GM18873 (cell line): ENCODE data around the gene GRK6.
A peak's percentile ranks its signal among the peaks of the same experiment; 100 is the strongest.

Experiments
- ATAC-seq: cut with Tn5 transposase; IDR thresholded peaks from one replicate; pipeline ENCODE4 v1.9.1; 2021; ENCODE audit warnings: mild to moderate bottlenecking, moderate library complexity, moderate number of reproducible peaks; ENCODE audit not compliant: unreplicated experiment, low FRiP score

The GRK6 gene

DNA sequence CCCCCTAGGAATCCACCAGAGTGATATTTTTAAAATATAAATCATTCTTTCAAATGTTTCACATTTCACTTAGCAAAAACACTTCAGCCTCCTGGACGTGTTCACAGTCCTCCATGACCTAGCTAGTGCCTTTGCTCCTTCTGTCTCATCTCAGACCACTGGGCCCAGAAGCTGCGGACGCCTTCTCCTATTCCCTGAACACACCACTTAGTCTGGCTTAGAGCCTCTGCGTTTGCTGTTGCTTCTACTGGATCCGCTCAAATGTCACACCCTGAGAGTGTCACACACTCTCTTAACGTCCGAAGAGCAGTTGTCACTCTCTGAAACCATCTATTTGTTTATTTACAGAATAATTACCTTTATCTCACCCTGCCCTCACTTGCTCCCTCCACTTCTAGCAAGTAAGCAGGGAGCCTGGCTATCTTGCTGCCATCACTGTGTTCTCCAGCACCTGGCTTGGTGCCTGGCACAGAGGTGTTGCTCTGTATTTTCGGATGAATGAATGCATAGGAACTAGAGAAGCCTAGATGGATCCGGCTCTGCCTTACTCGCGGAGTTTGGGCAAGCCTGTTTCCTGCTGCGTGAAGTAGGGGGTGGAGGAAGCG, 1.2 kb upstream of the GRK6 start:
- ATAC-seq: no peak

DNA sequence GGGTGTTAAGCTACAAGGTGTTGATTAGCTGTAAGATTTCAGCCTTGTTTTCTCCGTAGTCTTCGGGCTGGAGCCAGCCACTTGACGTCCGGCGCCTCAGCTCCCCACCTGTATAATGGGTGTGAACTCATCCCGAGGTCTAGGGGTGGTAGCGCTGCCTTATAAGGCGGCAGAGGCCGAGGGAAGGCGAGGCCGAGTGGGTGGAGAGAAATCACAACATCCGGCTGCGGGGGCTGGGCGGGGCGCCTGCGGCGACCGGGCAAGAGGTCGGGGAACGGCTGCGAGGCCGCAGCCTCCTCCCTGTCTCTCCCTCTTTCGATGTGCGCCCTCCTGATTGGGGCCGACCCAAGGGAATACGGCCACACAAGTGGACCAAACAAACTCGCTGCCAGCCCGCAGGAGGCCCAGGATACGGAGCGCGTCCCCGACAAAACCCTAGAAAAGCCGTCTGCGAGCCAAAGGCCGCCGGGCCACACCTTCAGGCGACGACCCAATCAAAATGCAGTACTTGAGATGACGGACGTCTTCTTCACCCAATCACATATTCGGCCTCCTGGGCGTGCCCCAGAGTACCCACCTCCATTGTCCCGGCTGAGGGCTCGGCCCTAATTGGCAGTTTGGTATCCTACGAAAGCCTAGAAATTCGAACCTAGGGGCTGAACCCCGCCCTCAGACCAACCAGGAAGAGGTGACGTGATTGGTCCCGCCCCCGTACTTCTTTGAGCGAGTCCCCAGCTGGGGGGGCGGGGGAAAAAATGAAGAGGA, 493 bp upstream of the GRK6 start:
- peak; percentile 85 for ATAC-seq

DNA sequence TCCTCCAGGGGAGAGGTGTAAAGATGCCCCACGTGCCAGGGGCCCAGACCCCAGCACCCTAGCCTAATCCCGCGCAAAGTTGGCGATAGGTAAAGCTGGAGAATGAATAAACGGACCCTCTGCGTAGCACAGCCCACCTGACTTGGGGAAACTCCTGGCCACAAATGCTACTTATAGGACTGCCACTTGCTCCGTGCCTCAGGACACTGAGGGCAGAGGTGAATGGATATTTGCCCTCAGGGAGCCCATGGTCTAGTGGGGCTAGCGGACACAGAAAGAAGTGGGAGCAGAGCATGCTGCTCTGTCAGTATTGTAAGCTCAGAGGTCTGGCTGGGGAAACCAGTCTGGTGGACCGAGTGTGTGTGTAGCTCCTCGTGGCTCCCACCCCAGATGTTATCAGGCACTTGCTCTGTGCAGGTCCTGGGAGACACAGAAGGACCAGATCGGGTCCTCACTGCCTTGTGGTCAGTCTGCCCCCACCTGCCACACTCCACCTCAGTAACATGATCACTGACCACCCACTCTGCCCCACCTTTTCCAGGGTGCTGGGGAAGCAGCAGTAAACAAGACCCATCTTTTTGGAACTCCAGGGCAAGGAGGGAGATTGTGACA, 841 bp downstream of the GRK6 start:
- no peak for ATAC-seq

DNA sequence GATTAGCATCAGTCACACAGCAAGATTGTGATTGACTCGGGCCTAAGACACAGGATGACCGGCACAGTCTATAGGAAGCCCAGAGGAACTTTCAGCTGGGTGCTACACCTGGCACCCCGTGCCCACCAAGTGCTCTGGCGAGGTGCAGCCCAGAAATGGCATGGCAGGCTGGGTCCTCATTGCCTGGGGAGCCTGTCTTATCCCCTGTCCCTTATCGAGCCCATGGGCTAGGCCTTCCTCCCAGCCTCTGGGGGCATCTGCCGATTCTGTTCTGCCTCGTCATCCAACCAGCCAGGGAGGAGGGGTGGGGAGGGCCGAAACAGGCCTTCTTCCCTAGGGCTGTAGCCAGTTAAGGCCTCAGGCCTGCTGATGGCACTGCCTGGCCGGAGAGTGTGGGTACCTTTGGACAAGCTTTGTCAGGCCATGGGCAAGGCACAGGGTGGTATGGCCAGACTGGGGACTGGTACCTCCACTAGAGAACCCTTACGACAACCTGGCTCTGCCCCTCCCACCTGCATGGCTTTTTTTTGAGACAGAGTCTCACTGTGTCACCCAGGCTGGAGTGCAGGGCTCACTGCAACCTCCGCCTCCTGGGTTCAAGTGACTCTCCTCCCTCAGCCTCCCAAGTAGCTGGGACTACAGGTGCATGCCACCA, 1.6 kb downstream of the GRK6 start:
- no peak for ATAC-seq

DNA sequence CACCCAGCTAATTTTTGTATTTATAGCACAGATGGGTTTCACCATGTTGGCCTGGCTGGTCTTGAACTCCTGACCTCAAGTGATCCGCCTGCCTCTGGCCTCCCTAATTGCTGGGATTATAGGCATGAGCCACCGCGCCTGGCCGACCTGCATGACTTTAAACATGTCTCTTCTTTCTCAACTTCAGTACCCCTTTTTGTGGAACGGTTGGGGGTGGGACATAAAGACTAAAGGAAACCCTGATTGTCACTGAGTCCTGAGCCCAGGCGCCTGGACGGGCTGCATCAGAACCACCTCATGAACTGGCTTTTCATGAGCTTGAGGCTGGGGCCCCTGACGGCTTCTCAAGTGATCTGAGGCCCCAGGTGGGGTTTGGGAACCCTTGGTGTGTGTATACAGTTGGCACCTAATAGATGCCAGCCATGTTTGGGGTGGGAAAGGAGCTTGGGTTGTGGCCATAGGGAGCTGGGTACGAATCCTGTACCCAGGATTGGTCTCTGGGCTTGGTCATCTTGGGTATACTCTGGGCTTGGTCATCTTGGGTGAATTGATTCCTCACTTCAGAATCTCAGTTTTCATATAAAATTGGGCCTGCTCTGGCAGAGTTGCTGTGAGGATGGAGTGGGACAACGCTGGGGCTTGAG, 2.2 kb downstream of the GRK6 start:
- ATAC-seq: no peak

DNA sequence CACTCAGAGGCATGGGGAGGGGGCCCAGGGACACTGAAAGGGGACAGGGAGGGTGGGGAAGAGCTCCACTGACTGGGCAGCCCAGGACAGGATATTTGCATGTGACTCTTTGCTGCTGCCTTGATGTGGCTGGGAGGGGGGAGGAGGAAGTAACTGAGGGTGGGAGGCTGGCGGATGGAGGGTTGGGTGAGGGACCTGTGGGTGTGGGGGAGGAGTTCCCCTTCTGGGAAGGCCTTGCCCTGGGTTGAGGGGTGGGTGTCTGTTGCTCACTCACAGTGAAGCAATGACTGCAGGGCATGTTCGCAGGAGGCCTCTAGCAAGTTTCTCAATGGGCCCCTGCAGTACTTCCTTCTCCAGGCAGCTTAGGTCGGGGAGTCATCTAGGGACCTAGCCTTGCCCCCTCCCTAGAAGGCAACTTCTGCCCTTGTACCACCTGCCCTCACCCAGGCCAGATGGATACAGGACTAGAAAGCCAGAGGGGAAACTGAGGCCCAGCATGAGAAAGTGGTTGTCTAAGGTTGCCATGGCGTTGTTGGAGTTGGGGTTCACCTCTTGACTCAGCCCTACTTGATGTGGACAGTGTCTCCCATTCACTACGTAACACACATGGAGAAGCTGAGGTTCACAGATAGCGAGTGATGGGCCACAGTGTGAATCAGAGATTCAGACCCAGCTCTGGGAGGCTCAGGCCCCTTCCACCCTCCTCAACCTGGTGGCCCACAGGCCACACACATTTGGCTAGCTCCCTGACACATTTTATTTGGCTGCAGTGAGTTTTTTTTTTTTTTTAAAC, 3.0 kb downstream of the GRK6 start:
- no peak for ATAC-seq

DNA sequence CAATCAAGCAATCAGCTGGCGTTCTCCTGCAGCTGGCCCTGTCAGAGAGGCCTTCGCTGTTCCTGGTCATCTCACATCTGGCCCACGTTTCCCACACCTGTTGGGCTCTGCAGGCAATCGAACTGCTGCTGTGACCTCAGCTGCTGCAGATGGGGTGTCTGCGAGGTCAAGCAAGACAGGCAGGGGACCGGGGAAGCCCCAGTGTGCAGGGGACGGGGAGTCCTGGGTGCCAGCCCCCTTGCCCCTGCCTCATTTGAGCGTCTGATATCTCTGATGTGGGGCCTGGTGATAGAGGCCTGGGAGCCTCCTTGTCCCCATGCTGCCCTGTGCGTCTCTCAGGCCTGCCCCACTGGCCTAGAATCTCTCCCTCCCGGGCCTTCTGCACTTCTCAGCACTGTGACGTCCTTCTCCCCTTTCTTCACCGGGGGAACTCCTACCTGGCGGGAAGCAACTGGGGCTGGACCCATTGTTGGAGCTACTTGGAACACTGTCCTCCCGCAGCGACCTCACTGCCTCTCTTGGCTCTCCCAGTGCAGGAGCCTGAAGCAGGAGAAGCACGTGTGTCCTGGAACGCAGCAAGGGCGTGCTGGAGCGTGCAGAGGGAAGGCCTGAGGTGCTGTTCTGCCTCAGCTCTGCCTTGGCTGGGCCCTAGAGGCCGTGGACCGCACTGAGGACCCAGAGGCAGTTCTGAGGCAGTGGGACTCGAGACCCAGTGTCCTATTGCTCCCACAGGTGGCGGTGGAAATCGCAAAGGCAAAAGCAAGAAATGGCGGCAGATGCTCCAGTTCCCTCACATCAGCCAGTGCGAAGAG, 3.9 kb downstream of the GRK6 start:
- ATAC-seq: no peak

DNA sequence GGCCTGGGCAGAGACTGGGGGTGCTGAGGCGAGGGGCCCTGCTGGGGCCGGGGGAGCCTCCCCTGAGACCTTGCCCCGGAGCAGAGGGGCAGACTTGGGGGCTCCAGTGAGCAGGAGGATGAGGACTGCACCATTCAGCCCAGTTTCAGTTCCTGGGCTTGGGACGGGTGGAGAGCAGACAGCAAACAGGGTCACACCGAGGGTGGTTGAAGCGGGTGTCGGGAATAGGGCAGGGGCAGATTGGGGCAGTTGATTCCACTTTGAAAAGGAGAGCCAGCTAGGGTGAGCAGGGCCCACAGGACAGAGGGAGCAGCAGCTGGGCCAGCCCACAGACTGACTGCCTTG, 4.5 kb downstream of the GRK6 start:
- no peak for ATAC-seq

DNA sequence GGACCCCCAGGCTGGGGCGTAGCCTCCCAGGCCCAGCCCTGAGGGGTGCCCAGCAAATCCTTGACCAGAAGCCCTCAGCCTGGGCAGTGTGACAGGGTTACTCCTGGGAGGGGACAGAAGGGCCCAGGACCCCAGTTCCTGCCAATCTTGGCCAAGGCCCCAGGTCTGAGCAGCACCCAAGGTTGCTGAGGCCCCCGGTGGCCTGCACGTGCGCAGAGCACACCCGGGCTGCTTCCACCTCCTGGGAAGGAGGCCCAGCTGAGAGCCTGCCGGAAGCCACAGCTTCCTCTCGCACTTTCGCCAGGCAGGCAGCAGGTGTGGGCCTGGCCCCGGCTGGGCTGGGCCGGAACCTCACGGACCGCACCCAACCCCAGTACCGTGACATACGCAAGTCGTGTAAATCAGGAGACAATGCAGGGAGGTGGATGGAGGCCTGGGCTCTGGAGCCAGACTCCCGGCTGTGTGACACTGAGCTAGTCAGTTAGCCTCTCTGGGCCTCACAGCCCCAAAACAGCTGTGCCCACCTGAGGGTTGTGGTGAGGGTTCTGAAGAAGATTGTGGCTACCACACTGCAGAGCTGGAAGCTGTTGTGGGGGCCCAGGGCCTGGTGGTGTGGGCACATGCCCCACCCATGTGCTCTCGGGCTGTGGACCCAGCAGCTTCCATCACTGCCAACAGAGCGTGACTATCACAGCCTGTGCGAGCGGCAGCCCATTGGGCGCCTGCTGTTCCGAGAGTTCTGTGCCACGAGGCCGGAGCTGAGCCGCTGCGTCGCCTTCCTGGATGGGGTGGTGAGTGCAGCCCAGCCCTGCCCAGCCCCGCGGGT, 5.1 kb downstream of the GRK6 start:
- peak; percentile 46 for ATAC-seq

DNA sequence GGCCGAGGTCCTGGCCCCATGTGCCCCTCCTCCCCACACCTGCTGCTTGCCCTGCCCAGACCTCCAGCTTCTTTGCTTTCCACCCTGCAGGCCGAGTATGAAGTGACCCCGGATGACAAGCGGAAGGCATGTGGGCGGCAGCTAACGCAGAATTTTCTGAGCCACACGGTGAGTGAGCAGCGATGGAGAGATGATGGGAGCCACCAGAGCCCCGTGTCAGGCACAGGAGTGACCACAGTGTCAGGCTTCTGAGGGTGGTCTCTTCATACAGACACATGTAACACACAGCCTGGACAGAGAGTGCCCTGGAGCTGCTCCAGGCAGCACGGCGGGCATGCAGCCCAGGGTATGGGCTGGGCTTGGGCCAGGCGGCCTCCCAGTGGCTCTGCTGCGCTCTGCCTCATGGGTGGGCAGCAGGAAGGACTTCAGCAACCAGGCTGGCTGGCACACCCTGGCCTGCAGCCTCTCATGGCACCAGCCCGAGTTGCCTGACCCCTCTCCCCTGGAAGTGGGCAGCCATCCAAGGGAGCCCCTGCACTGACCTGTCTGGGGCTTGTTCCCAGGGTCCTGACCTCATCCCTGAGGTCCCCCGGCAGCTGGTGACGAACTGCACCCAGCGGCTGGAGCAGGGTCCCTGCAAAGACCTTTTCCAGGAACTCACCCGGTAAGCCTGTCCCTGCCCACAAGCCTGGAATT, 5.8 kb downstream of the GRK6 start:
- no peak for ATAC-seq

DNA sequence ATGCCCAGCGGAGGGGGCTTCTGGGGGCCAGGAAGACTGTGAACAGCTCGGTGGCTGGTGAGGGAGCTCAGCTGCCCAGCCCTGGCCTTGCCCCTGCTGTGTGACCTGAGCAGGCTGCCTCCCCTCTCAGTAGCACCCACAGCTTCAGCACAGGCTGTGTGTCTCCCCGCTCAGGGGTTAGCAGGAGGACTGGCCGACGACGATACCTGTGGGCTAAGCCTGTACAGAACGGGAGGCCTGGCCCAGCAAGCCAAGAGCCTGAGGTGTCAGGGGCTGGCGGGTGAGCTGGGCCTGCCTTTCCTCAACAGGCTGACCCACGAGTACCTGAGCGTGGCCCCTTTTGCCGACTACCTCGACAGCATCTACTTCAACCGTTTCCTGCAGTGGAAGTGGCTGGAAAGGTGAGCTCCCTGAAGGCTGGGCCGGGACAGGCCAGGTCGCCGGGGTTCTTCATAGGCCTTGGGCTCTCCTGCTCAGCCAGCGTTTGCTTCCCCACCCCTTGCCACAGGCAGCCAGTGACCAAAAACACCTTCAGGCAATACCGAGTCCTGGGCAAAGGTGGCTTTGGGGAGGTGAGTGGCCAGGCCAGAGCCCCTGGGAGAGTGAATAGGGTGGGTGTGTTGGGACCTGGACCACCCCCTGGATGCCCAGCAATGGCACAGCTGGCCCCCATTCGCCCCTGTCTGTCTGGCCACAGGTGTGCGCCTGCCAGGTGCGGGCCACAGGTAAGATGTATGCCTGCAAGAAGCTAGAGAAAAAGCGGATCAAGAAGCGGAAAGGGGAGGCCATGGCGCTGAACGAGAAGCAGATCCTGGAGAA, 6.6 kb downstream of the GRK6 start:
- no peak for ATAC-seq

DNA sequence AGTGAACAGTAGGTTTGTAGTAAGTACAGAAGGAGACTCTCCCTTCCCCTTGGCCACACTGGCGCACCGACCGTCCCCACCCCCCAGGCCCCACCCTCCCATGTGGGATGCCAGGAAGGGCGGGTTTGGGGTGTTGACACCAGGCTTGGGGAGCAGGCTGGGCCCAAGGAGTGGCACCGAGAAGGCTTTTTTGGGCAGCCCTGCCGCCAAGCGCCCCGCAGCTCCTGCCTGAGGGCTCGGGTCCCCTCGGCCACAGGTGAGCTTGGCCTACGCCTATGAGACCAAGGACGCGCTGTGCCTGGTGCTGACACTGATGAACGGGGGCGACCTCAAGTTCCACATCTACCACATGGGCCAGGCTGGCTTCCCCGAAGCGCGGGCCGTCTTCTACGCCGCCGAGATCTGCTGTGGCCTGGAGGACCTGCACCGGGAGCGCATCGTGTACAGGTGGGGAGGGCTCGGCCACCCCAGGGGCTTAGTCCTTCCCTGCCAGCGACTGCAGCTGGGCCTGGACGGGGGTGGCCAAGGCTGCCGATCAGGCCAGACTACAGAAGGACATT, 7.3 kb downstream of the GRK6 start:
- ATAC-seq: no peak

DNA sequence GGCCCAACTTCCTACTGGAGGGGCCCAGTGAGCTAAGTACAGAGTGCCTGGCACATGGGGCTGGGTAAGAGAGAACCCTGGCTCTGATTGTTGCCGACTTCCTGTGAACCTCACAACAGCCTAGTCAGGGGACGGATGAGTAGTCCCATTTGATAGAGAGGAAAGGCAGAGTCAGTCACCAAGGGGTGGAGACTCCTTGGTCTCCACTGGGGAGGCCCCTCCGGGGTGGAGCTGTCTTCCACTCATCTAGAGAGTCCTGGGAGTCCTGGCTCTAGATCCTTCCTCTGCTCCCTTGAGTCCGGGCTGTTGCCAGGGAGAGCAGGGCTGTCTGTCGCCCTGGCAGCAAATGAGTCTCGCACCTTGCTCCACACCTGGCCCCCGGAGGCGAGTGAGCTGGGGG, 8.0 kb downstream of the GRK6 start:
- no peak for ATAC-seq

DNA sequence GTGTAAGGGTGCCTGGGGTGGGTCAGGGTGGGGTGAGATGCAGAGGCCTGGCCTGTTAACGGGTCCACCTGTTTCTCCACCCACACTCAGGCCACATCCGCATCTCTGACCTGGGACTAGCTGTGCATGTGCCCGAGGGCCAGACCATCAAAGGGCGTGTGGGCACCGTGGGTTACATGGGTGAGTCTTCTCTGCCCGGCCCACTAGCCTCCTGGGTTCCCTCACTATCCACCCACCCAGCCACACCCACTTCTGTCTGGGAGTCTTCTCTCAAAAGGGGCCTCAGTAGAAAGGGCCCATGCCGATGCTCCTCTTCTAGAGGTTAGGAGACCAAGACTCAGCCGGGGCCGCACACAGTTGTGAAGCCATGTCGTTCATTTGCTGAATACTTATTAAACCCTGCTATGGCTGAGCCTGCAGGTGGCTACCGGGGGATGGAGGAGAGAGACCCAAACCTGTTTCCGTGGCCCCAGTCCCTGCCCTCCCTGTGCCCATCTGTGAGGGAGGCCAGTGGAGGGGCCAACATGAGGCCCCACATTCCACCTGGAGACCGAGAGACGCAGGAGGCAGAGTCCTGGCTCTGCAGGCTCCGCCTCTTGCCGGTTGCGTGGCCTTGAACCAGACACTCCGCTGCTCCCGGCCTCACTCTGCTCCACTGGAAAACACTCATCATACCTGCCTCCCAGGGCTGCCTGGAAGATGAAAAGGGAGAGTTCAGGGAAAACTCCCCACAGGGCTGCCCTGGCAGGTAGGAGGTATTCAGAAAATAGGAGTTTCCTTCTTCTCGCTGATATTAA, 8.7 kb downstream of the GRK6 start:
- ATAC-seq: no peak

DNA sequence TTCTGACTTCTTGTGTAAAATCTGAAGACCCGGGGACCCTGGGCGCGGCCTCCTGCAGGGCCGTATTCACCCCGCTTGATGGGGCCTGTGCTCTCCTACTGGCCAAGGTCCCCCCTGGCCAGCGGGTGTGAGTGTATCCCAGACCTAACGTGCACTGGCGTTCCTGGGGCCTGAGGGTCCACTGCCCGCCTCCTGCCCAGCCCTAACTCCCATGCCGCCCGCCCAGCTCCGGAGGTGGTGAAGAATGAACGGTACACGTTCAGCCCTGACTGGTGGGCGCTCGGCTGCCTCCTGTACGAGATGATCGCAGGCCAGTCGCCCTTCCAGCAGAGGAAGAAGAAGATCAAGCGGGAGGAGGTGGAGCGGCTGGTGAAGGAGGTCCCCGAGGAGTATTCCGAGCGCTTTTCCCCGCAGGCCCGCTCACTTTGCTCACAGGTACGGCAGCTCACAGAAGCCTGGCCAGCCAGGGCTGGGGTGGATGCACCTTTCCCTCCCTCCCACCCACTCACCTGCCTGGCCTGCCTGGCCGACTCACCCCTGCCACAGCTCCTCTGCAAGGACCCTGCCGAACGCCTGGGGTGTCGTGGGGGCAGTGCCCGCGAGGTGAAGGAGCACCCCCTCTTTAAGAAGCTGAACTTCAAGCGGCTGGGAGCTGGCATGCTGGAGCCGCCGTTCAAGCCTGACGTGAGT, 9.5 kb downstream of the GRK6 start:
- no peak for ATAC-seq

DNA sequence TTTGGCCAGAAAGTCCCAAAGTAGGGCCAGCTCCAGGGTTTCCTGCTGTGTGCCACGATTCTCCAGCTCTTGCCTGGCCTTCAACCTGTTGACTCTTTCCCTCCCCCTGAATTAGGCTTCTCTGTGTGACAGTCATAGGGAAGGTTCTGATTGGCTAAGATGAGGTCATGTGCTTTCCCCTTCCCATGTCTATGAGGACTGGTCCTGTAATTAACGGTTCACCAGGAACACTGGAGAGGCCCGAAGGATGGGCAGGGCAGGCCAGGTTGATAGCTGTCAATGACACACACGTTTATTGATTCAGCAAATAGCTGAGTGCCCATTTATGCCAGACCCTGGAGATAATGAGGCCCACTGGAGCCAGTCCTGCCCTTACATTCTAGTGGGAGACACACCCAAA, 11.1 kb downstream of the GRK6 start:
- no peak for ATAC-seq
